ENCODE data around the gene MATN4. TPM values are rescaled to one million over a fixed set of nuclear protein-coding genes. Genes with fewer than 3 reads are reported as not detected.

The MATN4 gene
- total and polyA plus RNA-seq, 12 donors, result 0.06 to 0.28 (median 0.24) TPM; not detected in 9

DNA sequence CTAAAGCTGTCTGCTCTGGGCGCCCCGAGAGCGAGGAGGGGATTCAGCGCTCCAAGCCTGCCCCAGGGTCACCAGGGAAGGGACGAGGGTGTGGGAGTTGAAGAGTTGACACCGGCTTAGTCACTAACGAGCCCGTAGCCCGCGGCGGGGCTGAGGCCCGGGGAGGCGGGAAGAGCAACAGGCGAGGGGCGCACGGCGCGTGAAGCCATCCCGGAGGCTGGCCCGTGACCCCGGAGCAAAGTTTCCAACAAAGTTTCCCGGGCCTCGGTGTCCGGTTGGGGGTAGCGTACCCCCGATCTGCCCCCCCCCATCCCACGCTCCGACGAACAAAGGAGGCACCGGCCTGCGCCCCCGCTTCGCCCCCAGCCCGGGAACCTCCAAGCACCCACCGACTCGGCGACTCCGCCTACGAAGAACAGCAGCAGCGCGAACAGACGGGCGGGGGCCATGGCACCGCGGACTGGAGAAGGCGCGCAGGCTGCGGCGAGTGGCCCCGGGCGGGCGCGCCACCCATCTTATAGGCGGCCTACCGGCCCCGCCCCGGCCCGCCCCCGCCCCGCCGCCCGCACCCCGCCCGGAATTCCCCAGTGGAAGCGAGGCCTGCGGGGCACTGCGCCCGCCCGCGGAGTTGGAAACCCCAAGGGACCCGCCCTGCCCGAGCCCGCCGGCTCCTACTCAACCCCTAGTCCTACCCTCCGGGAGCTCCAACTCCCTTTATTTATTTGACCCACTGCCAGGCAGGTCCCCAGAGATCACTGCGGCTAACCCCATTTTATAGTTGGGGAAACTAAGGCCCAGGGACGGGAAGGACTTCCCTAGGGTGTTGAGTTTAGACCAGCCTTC is 40.1 kb upstream of the MATN4 start, which contains the start of gene SDC4:
Gene SDC4 (minus strand): TSS at position 489 of the 843 bp plus-strand sequence. CDS start 40 bp downstream, at position 449.
- H3K36me3 ChIP-seq, result no peaks in the 10 kb centered on the region
- H3K27me3 ChIP-seq, result no peaks in the 10 kb centered on the region
- peak; percentile 77 to 90 (median 80) for ATAC-seq
- peak within 1 kb of the TSS; percentile 55 to 90 (median 83) for H3K4me3 ChIP-seq
- H3K9me3 ChIP-seq, result no peaks in the 10 kb centered on the region
- peak; percentile 61 to 78 for DNase-seq
- WGBS, 2 donors, result 1 to 2% methylated on average over 60 to 77 of the region's 77 CpGs
- H3K4me1 ChIP-seq, result peaks cover 3 to 50% (median 41%) of the 10 kb centered on the region in 9 donors
- intact Hi-C loops (cut with DNase I), result no loop called here
- TF ChIP-seq, protein P1, sequence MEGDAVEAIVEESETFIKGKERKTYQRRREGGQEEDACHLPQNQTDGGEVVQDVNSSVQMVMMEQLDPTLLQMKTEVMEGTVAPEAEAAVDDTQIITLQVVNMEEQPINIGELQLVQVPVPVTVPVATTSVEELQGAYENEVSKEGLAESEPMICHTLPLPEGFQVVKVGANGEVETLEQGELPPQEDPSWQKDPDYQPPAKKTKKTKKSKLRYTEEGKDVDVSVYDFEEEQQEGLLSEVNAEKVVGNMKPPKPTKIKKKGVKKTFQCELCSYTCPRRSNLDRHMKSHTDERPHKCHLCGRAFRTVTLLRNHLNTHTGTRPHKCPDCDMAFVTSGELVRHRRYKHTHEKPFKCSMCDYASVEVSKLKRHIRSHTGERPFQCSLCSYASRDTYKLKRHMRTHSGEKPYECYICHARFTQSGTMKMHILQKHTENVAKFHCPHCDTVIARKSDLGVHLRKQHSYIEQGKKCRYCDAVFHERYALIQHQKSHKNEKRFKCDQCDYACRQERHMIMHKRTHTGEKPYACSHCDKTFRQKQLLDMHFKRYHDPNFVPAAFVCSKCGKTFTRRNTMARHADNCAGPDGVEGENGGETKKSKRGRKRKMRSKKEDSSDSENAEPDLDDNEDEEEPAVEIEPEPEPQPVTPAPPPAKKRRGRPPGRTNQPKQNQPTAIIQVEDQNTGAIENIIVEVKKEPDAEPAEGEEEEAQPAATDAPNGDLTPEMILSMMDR (IDR thresholded peaks at IDR 0.05), result no peak
- H3K27ac ChIP-seq, result peak within 1 kb of the TSS; percentile 75 to 97 (median 94)

DNA sequence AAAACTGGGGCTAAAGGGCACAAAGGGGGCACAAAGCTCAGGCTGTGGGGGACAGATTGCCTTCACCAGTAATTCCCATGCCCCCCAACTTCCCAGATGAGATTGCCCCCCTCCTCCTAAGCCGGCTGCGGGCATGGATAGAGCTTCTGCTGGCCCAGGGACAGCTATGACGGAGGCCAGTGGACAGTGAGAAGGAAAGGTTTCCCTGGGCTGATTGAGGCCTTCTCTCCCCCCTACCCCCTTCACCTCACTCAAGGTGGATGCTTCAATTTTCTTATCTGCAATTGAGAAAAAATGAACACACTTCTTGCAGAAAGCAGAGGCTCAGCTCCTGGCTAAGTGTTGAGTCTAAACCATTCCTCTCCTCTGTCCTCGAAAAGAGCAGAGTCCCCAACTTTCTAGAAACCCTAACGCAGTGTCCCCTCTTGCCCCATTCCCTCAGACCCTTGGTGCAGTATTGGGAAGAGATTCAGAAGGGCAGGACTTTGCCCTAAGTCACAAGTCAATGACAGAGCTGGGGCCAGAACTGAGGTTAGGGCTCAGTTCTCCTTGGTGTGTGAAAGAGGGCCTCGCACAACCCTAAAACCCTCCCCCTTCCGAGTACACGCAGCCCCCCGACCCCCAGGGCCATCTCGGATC is 39.3 kb upstream of the MATN4 start:
- DNase-seq (no peak), ATAC-seq (peak in 6 of 8 donors; percentile 12 to 50 (median 37))
- no peaks in the 10 kb centered on the region for H3K36me3 ChIP-seq
- intact Hi-C loops (cut with DNase I), result no loop called here
- peak overlapping the region; percentile 55 to 90 (median 83) for H3K4me3 ChIP-seq
- H3K27me3 ChIP-seq, result no peaks in the 10 kb centered on the region
- no peaks in the 10 kb centered on the region for H3K9me3 ChIP-seq
- TF ChIP-seq, protein P1 (IDR thresholded peaks at IDR 0.05), result no peak
- H3K4me1 ChIP-seq, result peaks cover 3 to 57% (median 48%) of the 10 kb centered on the region in 9 donors
- 19 to 20% methylated on average over 10 of the region's 10 CpGs for WGBS, 2 donors
- peak overlapping the region; percentile 75 to 97 (median 94) for H3K27ac ChIP-seq

DNA sequence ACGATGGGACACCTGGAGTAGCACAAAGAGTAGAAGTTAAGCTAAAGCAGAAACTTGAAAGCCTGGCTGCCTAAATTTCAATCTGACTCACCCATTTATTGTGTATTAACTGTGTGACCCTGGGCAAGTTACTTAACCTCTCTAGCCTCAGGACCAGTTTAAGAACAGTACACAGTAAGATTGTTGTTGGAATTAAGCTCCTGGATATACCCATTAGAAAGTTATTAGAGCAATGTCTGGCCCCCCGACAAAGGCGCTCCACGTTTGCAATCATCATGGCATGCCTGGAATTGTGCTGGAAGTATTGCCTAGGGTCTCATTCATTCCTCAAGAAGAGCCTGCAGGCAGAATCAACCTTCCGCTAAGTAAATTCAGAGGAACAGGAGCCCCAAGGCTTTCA is 38.8 kb upstream of the MATN4 start:
- ATAC-seq, result no peak
- peaks cover 3 to 63% (median 54%) of the 10 kb centered on the region in 9 donors for H3K4me1 ChIP-seq
- TF ChIP-seq, protein P1 (IDR thresholded peaks at IDR 0.05), result no peak
- H3K27ac ChIP-seq, result peak overlapping the region; percentile 75 to 97 (median 94)
- intact Hi-C loops (cut with DNase I), result no loop called here
- DNase-seq, result no peak
- H3K9me3 ChIP-seq, result no peaks in the 10 kb centered on the region
- no peaks in the 10 kb centered on the region for H3K27me3 ChIP-seq
- peak overlapping the region; percentile 55 to 90 (median 83) for H3K4me3 ChIP-seq
- no peaks in the 10 kb centered on the region for H3K36me3 ChIP-seq
- WGBS, 2 donors, result 43 to 58% methylated on average over 5 of the region's 5 CpGs

DNA sequence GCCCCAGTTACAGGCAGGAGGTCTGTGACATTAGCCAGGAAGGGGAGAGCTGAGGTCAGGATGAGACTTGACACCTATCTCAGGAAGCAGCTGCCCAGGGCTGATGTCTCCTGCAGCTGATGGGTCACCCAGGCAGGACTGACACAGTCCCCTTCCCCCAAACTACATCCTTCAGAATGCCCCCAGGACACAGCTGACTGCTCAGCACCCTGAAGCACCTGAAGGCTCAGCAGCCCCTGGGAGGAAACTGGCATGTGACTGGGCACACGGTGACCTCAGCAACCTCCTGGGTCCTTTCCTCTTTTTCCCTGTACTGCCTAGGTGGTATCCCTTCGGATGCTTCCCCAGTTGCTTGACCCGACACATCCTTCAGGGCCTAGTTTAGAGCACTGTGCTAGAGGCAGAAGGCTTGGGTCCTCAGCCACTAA is 38.2 kb upstream of the MATN4 start:
- H3K4me1 ChIP-seq, result peaks cover 3 to 67% (median 59%) of the 10 kb centered on the region in 9 donors

More for the DNA sequence above, 38.2 kb upstream of the MATN4 start:
- H3K36me3 ChIP-seq, result no peaks in the 10 kb centered on the region
- peak overlapping the region; percentile 55 to 90 (median 83) for H3K4me3 ChIP-seq
- DNase-seq (no peak), ATAC-seq (no peak)
- no peaks in the 10 kb centered on the region for H3K9me3 ChIP-seq
- no peaks in the 10 kb centered on the region for H3K27me3 ChIP-seq
- 38 to 42% methylated on average over 3 of the region's 3 CpGs for WGBS, 2 donors
- peak overlapping the region; percentile 46 to 97 (median 94) for H3K27ac ChIP-seq
- TF ChIP-seq, protein P1 (IDR thresholded peaks at IDR 0.05), result no peak
- intact Hi-C loops (cut with DNase I), result no loop called here
